HG03521 (cell line): ENCODE results near the gene DROSHA.

ENCODE experiments used
- ATAC-seq: cut with Tn5 transposase; IDR thresholded peaks from one replicate; pipeline ENCODE4 v1.9.1; 2021; ENCODE audit warnings: mild to moderate bottlenecking, moderate library complexity; ENCODE audit not compliant: unreplicated experiment

Gene DROSHA

GRCh38 chr5:31471040-31471439, 60.9 kb downstream of the DROSHA start:
- no peak for ATAC-seq

- no peak for ATAC-seq
These were observed 61.3 kb downstream of the DROSHA start for GRCh38 chr5:31470608-31471007.

GRCh38 chr5:31469886-31470285, 62.0 kb downstream of the DROSHA start:
- no peak for ATAC-seq

GRCh38 chr5:31469466-31469865, 62.4 kb downstream of the DROSHA start:
- no peak for ATAC-seq

GRCh38 chr5:31465291-31465690, 66.6 kb downstream of the DROSHA start:
- no peak for ATAC-seq

- no peak for ATAC-seq
These were observed 67.8 kb downstream of the DROSHA start for GRCh38 chr5:31464081-31464480.

- no peak for ATAC-seq
These were observed 68.5 kb downstream of the DROSHA start for GRCh38 chr5:31463351-31463750.

GRCh38 chr5:31459594-31459993, 72.3 kb downstream of the DROSHA start:
- no peak for ATAC-seq

GRCh38 chr5:31455172-31455571, 76.7 kb downstream of the DROSHA start:
- ATAC-seq, result no peak

- no peak for ATAC-seq
These were observed 78.4 kb downstream of the DROSHA start for GRCh38 chr5:31453522-31453921.

- ATAC-seq, result no peak
These were observed 79.6 kb downstream of the DROSHA start for GRCh38 chr5:31452314-31452713.

- ATAC-seq, result no peak
These were observed 81.9 kb downstream of the DROSHA start for GRCh38 chr5:31449962-31450361.

- no peak for ATAC-seq
These were observed 82.7 kb downstream of the DROSHA start for GRCh38 chr5:31449174-31449573.

- ATAC-seq, result no peak
These were observed 86.8 kb downstream of the DROSHA start for GRCh38 chr5:31445041-31445600.

- ATAC-seq, result no peak
These were observed 88.3 kb downstream of the DROSHA start for GRCh38 chr5:31443572-31443971.

- no peak for ATAC-seq
These were observed 89.7 kb downstream of the DROSHA start for GRCh38 chr5:31442058-31442745.

- ATAC-seq, result no peak
These were observed 95.0 kb downstream of the DROSHA start for GRCh38 chr5:31436851-31437250.

GRCh38 chr5:31435730-31436129, 96.2 kb downstream of the DROSHA start:
- ATAC-seq, result no peak

GRCh38 chr5:31434898-31435297, 97.0 kb downstream of the DROSHA start:
- no peak for ATAC-seq

GRCh38 chr5:31433229-31433628, 98.7 kb downstream of the DROSHA start:
- ATAC-seq, result no peak

- no peak for ATAC-seq
These were observed 104.1 kb downstream of the DROSHA start for GRCh38 chr5:31427724-31428309.

GRCh38 chr5:31427013-31427723, 104.7 kb downstream of the DROSHA start:
- no peak for ATAC-seq
